Measurements from ENCODE around the gene CRYBB1.

DNA sequence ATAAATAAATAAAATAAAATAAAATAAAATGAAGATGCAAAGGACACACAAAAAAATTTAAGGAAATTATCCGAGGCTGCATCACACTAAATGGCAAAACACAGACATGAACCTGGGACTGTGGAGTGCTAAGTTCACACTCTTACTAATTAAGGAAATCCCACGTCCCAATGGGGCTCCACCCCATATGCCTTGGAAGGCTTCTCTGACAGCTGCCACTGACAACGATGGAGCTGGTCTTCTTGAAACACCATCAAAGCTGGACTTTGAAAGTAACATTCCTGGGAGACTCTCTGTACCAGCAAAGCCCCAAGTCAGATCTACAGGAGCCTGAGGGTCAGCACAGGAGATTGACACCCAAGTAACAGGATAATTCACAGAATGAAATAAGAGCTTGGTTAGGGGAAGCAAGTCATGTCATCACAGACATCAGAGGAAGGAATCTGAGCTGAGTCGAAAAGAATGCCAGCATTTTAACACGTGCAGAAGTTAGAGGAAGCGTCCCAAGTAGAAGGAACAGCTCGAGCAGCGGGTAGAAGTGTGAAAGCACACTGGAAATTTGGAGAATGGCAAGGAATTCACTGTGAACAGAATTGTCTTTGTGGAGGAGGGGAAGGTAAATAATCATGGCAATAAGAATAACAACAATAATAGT is 41.7 kb downstream of the CRYBB1 start:
- TF ChIP-seq POLR2A (IDR thresholded peaks at IDR 0.05): no peak
- TF ChIP-seq, protein P1, sequence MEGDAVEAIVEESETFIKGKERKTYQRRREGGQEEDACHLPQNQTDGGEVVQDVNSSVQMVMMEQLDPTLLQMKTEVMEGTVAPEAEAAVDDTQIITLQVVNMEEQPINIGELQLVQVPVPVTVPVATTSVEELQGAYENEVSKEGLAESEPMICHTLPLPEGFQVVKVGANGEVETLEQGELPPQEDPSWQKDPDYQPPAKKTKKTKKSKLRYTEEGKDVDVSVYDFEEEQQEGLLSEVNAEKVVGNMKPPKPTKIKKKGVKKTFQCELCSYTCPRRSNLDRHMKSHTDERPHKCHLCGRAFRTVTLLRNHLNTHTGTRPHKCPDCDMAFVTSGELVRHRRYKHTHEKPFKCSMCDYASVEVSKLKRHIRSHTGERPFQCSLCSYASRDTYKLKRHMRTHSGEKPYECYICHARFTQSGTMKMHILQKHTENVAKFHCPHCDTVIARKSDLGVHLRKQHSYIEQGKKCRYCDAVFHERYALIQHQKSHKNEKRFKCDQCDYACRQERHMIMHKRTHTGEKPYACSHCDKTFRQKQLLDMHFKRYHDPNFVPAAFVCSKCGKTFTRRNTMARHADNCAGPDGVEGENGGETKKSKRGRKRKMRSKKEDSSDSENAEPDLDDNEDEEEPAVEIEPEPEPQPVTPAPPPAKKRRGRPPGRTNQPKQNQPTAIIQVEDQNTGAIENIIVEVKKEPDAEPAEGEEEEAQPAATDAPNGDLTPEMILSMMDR (IDR thresholded peaks at IDR 0.05 in 8 of 11, conservative IDR thresholded peaks at IDR 0.05 in 3 of 11): no peak
